Measurements from ENCODE around the gene OR51E2. TPM values are rescaled to one million over a fixed set of nuclear protein-coding genes. Genes with fewer than 3 reads are reported as not detected.

The OR51E2 gene
- total and polyA plus RNA-seq, 2 experiments from 2014 or later: not detected

GRCh38 chr11:4672470-4672869 is 25.2 kb downstream of the OR51E2 start:
- H3K36me3 ChIP-seq: no peaks in the 10 kb centered on the region
- H3K9me3 ChIP-seq (ENCODE audit: low read depth): no peaks in the 10 kb centered on the region
- TF ChIP-seq CTCF (IDR thresholded peaks at IDR 0.05; ENCODE audit: low read depth, low read length): no peak
- H3K27ac ChIP-seq: no peak overlapping the region
- peak in 1 of 2 donors; percentile 1 for DNase-seq (ENCODE audit: low read depth in 1 of 2, low spot score in 1 of 2)
- no peak overlapping the region for H3K4me3 ChIP-seq
- no peaks in the 10 kb centered on the region for H3K27me3 ChIP-seq
- no peaks in the 10 kb centered on the region for H3K4me1 ChIP-seq (ENCODE audit: low read depth)

DNA sequence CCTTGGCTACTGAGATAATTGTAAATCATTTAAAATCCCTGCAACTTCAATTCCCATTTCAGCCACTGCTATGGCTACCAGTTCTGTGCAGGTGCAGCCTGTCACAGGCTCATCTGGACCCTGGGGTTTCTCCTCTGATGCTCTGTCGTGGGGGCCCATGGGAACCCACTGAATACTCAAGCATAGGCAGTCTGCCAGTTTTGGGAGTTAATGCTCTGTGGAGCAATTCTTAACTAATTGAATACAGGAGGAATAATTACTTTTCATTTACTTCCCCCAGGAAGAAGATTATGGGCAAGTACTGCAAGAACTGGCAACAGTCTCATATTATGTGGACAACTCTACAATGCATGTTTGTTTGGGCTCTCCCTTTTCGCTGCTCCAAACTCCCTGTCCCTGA is 25.9 kb downstream of the OR51E2 start:
- H3K27me3 ChIP-seq: no peaks in the 10 kb centered on the region
- no peaks in the 10 kb centered on the region for H3K36me3 ChIP-seq
- H3K9me3 ChIP-seq (ENCODE audit: low read depth): no peaks in the 10 kb centered on the region
- no peak for DNase-seq (ENCODE audit: low read depth in 1 of 2, low spot score in 1 of 2)
- H3K4me1 ChIP-seq (ENCODE audit: low read depth): no peaks in the 10 kb centered on the region
- H3K4me3 ChIP-seq: no peak overlapping the region
- no peak overlapping the region for H3K27ac ChIP-seq
- TF ChIP-seq CTCF (IDR thresholded peaks at IDR 0.05; ENCODE audit: low read depth, low read length): no peak

DNA sequence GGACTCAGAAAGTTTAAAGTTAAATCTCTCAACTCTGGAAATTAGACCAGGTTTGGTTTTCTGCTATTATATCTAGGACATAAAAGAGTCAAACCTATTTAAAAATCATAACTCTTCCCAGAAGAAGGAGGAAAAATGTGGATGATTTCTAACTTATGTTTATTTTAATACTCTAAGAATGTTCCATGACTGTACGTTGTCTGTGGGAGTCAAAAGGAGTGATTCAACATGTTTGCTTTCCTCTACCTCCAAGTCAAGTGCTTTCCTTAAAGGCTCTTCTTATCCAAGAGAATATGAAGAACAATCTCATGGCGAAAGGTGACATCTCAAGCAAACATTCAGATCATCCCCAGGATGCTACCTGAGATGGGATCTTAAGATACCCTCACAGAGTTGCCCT is 32.2 kb downstream of the OR51E2 start:
- Histone ChIP-seq H3K9me3 (ENCODE audit: low read depth) (no peaks in the 10 kb centered on the region), H3K36me3 (no peaks in the 10 kb centered on the region), H3K27me3 (no peaks in the 10 kb centered on the region), H3K4me1 (ENCODE audit: low read depth) (peaks cover 4% of the 10 kb centered on the region), H3K4me3 (no peak overlapping the region), H3K27ac (no peak overlapping the region)
- no peak for TF ChIP-seq CTCF (IDR thresholded peaks at IDR 0.05; ENCODE audit: low read depth, low read length)
- DNase-seq (ENCODE audit: low read depth in 1 of 2, low spot score in 1 of 2): no peak

DNA sequence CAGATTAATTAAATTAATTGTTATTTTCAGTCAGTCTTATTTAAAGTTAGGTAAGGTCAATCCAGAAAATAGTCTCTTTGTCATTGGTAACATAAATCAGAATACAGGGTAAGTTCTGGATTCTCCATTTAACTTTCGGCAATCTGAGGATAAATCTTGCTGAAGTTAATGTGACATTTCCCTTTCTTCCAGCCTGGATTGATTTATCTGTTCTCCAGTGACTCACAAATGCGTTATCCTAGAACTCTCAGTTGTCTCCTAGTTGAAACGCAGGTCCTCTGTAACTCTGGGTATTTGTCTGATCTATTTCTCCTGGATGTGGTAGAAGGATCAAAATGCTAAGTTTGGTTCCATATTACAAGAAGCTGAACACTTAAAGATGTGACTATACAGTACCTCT is 32.9 kb downstream of the OR51E2 start:
- Histone ChIP-seq H3K27ac (no peak overlapping the region), H3K9me3 (ENCODE audit: low read depth) (no peaks in the 10 kb centered on the region), H3K4me1 (ENCODE audit: low read depth) (peaks cover 4% of the 10 kb centered on the region), H3K36me3 (no peaks in the 10 kb centered on the region), H3K4me3 (no peak overlapping the region), H3K27me3 (no peaks in the 10 kb centered on the region)
- no peak for DNase-seq (ENCODE audit: low read depth in 1 of 2, low spot score in 1 of 2)
- no peak for TF ChIP-seq CTCF (IDR thresholded peaks at IDR 0.05; ENCODE audit: low read depth, low read length)

DNA sequence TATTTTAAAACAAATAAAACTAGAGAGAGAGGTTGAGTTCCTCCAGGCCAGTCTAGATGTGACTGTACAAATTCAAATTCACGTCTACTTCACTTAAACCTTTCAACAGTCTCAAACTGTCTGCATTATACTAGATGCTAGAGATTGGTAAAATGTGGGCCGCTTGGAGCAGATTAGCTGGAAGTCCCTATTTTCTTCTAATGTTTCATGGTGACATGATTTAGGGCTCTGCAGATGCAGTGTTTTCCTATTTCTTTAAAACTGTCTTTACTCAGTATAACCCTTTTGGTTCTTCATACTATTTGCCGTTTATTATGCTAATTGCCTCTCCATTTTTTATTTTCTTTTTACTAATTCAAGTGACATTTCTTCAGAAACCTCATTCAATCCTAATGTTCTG is 33.5 kb downstream of the OR51E2 start:
- Histone ChIP-seq H3K4me1 (ENCODE audit: low read depth) (peaks cover 4% of the 10 kb centered on the region), H3K36me3 (no peaks in the 10 kb centered on the region), H3K9me3 (ENCODE audit: low read depth) (no peaks in the 10 kb centered on the region), H3K4me3 (no peak overlapping the region), H3K27me3 (no peaks in the 10 kb centered on the region), H3K27ac (no peak overlapping the region)
- no peak for TF ChIP-seq CTCF (IDR thresholded peaks at IDR 0.05; ENCODE audit: low read depth, low read length)
- DNase-seq (ENCODE audit: low read depth in 1 of 2, low spot score in 1 of 2): no peak

GRCh38 chr11:4662876-4663275 is 34.8 kb downstream of the OR51E2 start:
- no peak for TF ChIP-seq CTCF (IDR thresholded peaks at IDR 0.05; ENCODE audit: low read depth, low read length)
- Histone ChIP-seq H3K4me3 (no peak overlapping the region), H3K27ac (no peak overlapping the region), H3K27me3 (no peaks in the 10 kb centered on the region), H3K4me1 (ENCODE audit: low read depth) (peaks cover 4% of the 10 kb centered on the region), H3K9me3 (ENCODE audit: low read depth) (no peaks in the 10 kb centered on the region), H3K36me3 (no peaks in the 10 kb centered on the region)
- no peak for DNase-seq (ENCODE audit: low read depth in 1 of 2, low spot score in 1 of 2)

All from cardiac muscle cell (in vitro differentiated cells and primary cell).